Liver (tissue), 9 donors: ENCODE measurements around the gene C10orf88. TPM values are rescaled to one million over a fixed set of nuclear protein-coding genes. Genes with fewer than 3 reads are reported as not detected.

ENCODE experiments used
- DNase-seq: peaks from one replicate; pipeline ENCODE4 v3.0.0-alpha.2; 2017; ENCODE audit warnings: low spot score
- H3K27ac ChIP-seq, 2 donors: one replicate each; pipeline ENCODE4 v1.7.0; 2013; ENCODE audit warnings: inconsistent platforms in 2 of 2, low read length in 2 of 2, control low read depth in 1 of 2, low read depth in 1 of 2, mild to moderate bottlenecking in 1 of 2
- H3K27me3 ChIP-seq, 4 donors: one replicate each; pipeline versions ENCODE4 v1.6.1 to v1.7.0; 2013; ENCODE audit warnings: low read length in 3 of 4, inconsistent platforms in 1 of 4, mild to moderate bottlenecking in 1 of 4, moderate library complexity in 1 of 4; ENCODE audit not compliant: control insufficient read depth in 4 of 4, insufficient read depth in 4 of 4
- H3K36me3 ChIP-seq, 4 donors: one replicate each; pipeline versions ENCODE4 v1.6.1 to v1.7.0; 2013; ENCODE audit warnings: low read length in 3 of 4, mild to moderate bottlenecking in 3 of 4, low read depth in 1 of 4, moderate library complexity in 1 of 4; ENCODE audit not compliant: control insufficient read depth in 4 of 4, insufficient read depth in 3 of 4
- H3K4me1 ChIP-seq, 4 donors: one replicate each; pipeline versions ENCODE4 v1.6.1 to v1.7.0; 2013; ENCODE audit warnings: low read length in 3 of 4, mild to moderate bottlenecking in 3 of 4, moderate library complexity in 1 of 4; ENCODE audit not compliant: control insufficient read depth in 4 of 4, insufficient read depth in 4 of 4
- H3K4me3 ChIP-seq, 3 donors: one replicate each; pipeline versions ENCODE4 v1.6.1 to v1.7.0; 2013; ENCODE audit warnings: low read length in 3 of 3, control low read depth in 1 of 3, low read depth in 1 of 3, mild to moderate bottlenecking in 1 of 3
- H3K9ac ChIP-seq, 2 donors: one replicate each; pipeline ENCODE4 v1.7.0; 2013; ENCODE audit warnings: low read length in 2 of 2, mild to moderate bottlenecking in 2 of 2, moderate library complexity in 2 of 2, control low read depth in 1 of 2, low read depth in 1 of 2
- H3K9me3 ChIP-seq, 4 donors: one replicate each; pipeline versions ENCODE4 v1.6.1 to v1.7.0; 2013; ENCODE audit warnings: low read length in 3 of 4; ENCODE audit not compliant: control insufficient read depth in 4 of 4
- ATF3 ChIP-seq: IDR thresholded peaks from 2 replicates; pipeline ENCODE4 v1.6.1; 2016; ENCODE audit warnings: antibody characterized with exemption
- EGR1 ChIP-seq, 2 donors: IDR thresholded peaks; 2 replicates each; pipeline ENCODE4 v1.6.1; 2016 to 2018; ENCODE audit warnings: antibody characterized with exemption in 2 of 2, low read depth in 2 of 2
- FOXA1 ChIP-seq: IDR thresholded peaks from 2 replicates; pipeline ENCODE4 v1.6.1; 2016; ENCODE audit warnings: antibody characterized with exemption
- FOXA2 ChIP-seq: IDR thresholded peaks from 2 replicates; pipeline ENCODE4 v1.6.1; 2016; ENCODE audit warnings: antibody characterized with exemption
- GABPA ChIP-seq, 2 donors: IDR thresholded peaks in 1 of 2; conservative IDR thresholded peaks in 1 of 2; 2 replicates each; pipeline ENCODE4 v1.6.1; 2016; ENCODE audit warnings: antibody characterized with exemption in 2 of 2, mild to moderate bottlenecking in 1 of 2, moderate library complexity in 1 of 2
- HNF4A ChIP-seq, 2 donors: conservative IDR thresholded peaks; 2 replicates each; pipeline ENCODE4 v1.6.1; 2016; ENCODE audit warnings: antibody characterized with exemption in 2 of 2, mild to moderate bottlenecking in 2 of 2
- JUND ChIP-seq, 2 donors: IDR thresholded peaks; 2 replicates each; pipeline ENCODE4 v1.6.1; 2016; ENCODE audit warnings: antibody characterized with exemption in 2 of 2
- MAX ChIP-seq: IDR thresholded peaks from 2 replicates; pipeline ENCODE4 v1.6.1; 2016; ENCODE audit warnings: antibody characterized with exemption
- NR2F2 ChIP-seq: IDR thresholded peaks from 2 replicates; pipeline ENCODE4 v1.6.1; 2016; ENCODE audit warnings: antibody characterized with exemption
- RAD21 ChIP-seq, 2 donors: IDR thresholded peaks; 2 replicates each; pipeline ENCODE4 v1.6.1; 2016; ENCODE audit warnings: antibody characterized with exemption in 2 of 2, mild to moderate bottlenecking in 2 of 2
- REST ChIP-seq: IDR thresholded peaks from 2 replicates; pipeline ENCODE4 v1.6.1; 2016; ENCODE audit warnings: antibody characterized with exemption, mild to moderate bottlenecking
- RXRA ChIP-seq, 2 donors: IDR thresholded peaks; 2 replicates each; pipeline ENCODE4 v1.6.1; 2017 to 2018; ENCODE audit warnings: antibody characterized with exemption in 2 of 2, mild to moderate bottlenecking in 1 of 2
- SP1 ChIP-seq: IDR thresholded peaks from 2 replicates; pipeline ENCODE4 v1.6.1; 2018; ENCODE audit warnings: antibody characterized with exemption, mild to moderate bottlenecking
- TAF1 ChIP-seq: conservative IDR thresholded peaks from 2 replicates; pipeline ENCODE4 v1.6.1; 2016; ENCODE audit warnings: antibody characterized with exemption, mild to moderate bottlenecking
- YY1 ChIP-seq: IDR thresholded peaks from 2 replicates; pipeline ENCODE4 v1.6.1; 2016; ENCODE audit warnings: antibody characterized with exemption, mild to moderate bottlenecking
- ZBTB33 ChIP-seq: IDR thresholded peaks from 2 replicates; pipeline ENCODE4 v1.6.1; 2016; ENCODE audit warnings: antibody characterized with exemption
- WGBS: extraction: QIAGEN DNeasy Blood & Tissue Kit; methylation state at CpG from one replicate; pipeline ENCODE4 v1.1.7; 2013; 5-methylcytosine and 5-hydroxymethylcytosine counted together
- polyA plus RNA-seq, 2 donors: library from polyadenylated mRNA; stranded (reverse) in 1 of 2; unstranded in 1 of 2; fragments of 200-250 nt in 1 of 2; fragments of >200 nt in 1 of 2; fragmentation: Nextera tagmentation in 1 of 2; extraction: Ambion mirVana in 1 of 2; gene quantifications; one replicate each; pipeline versions ENCODE4 v1.2.1 to v1.2.3, GENCODE V29; 2013 to 2015
- total RNA-seq, 2 donors: library from RNA; depleted of rRNA; stranded (reverse); fragments of >200 nt; gene quantifications; one replicate each; pipeline ENCODE4 v1.2.3, GENCODE V29; 2014
- donor health status: healthy.
- donor health status: healthy.
- donor health status: healthy.
- donor health status: healthy.
- donor health status: healthy.

The C10orf88 gene
- total and polyA plus RNA-seq, 4 donors = 2.2 to 8.4 (median 3.6) TPM

GRCh38 chr10:122974543-122975064 lies 20.6 kb upstream of the C10orf88 start:
- no peak for TF ChIP-seq ZBTB33
- TF ChIP-seq RXRA (IDR thresholded peaks at IDR 0.05) = no peak
- TF ChIP-seq FOXA2 = no peak
- no peak for TF ChIP-seq NR2F2
- TF ChIP-seq ATF3 = no peak
- WGBS = 90% methylated on average over 3 of the region's 3 CpGs
- H3K27me3 ChIP-seq = no peaks in the 10 kb centered on the region
- DNase-seq = no peak
- H3K9me3 ChIP-seq = no peaks in the 10 kb centered on the region
- peaks cover 0 to under 1% (median under 1%) of the 10 kb centered on the region in 4 donors for H3K4me1 ChIP-seq
- H3K36me3 ChIP-seq = no peaks in the 10 kb centered on the region
- no peak overlapping the region for H3K27ac ChIP-seq
- H3K4me3 ChIP-seq = no peak overlapping the region
- H3K9ac ChIP-seq = no peak overlapping the region

- TF ChIP-seq HNF4A (conservative IDR thresholded peaks at IDR 0.05) (no peak), ATF3 (no peak), YY1 (no peak), RXRA (IDR thresholded peaks at IDR 0.05) (no peak), MAX (no peak), GABPA (IDR thresholded peaks at IDR 0.05 in 1 of 2, conservative IDR thresholded peaks at IDR 0.05 in 1 of 2) (no peak)
- no peaks in the 10 kb centered on the region for H3K9me3 ChIP-seq
- DNase-seq = no peak
- WGBS = 74% methylated on average over 5 of the region's 5 CpGs
- H3K9ac ChIP-seq = no peak overlapping the region
- H3K27ac ChIP-seq = no peak overlapping the region
- H3K27me3 ChIP-seq = no peaks in the 10 kb centered on the region
- H3K4me1 ChIP-seq = no peaks in the 10 kb centered on the region
- H3K4me3 ChIP-seq = no peak overlapping the region
- no peaks in the 10 kb centered on the region for H3K36me3 ChIP-seq
These were observed 20.0 kb upstream of the C10orf88 start for GRCh38 chr10:122974023-122974422.

GRCh38 chr10:122968698-122969097 lies 14.7 kb upstream of the C10orf88 start:
- Histone ChIP-seq H3K4me3 (no peak overlapping the region), H3K36me3 (no peaks in the 10 kb centered on the region), H3K27ac (no peak overlapping the region), H3K4me1 (no peaks in the 10 kb centered on the region), H3K9me3 (peaks cover 0 to 3% (median under 1%) of the 10 kb centered on the region in 4 donors), H3K9ac (no peak overlapping the region), H3K27me3 (no peaks in the 10 kb centered on the region)
- WGBS = 86% methylated on average over 3 of the region's 3 CpGs
- DNase-seq = no peak
- TF ChIP-seq MAX = no peak
- TF ChIP-seq YY1 = no peak
- no peak for TF ChIP-seq TAF1
- TF ChIP-seq SP1 = no peak
- no peak for TF ChIP-seq GABPA (IDR thresholded peaks at IDR 0.05 in 1 of 2, conservative IDR thresholded peaks at IDR 0.05 in 1 of 2)
- no peak for TF ChIP-seq FOXA2
- TF ChIP-seq ZBTB33 = no peak
- TF ChIP-seq EGR1 (IDR thresholded peaks at IDR 0.05; ENCODE audit: low read depth in 2 of 2) = no peak
- TF ChIP-seq NR2F2 = no peak
- no peak for TF ChIP-seq ATF3
- no peak for TF ChIP-seq RAD21 (IDR thresholded peaks at IDR 0.05)
- no peak for TF ChIP-seq FOXA1
- no peak for TF ChIP-seq REST
- TF ChIP-seq JUND (IDR thresholded peaks at IDR 0.05) = no peak
- TF ChIP-seq RXRA (IDR thresholded peaks at IDR 0.05) = no peak
- no peak for TF ChIP-seq HNF4A (conservative IDR thresholded peaks at IDR 0.05)
